DMS 273 (cell line): ENCODE results near the gene HNRNPA1L2.
A peak's percentile ranks its signal among the peaks of the same experiment; 100 is the strongest.
"Not testable (repeated sequence)": the region's sequence is repeated elsewhere in the genome, so short reads cannot be mapped to it uniquely, and the experiment has no call there.

Experiments used
- DNase-seq: peaks from one replicate; lab custom pipeline; 2025; ENCODE audit not compliant: unreplicated experiment; lab: John Stamatoyannopoulos, UW

Gene HNRNPA1L2

GRCh38 chr13:52644108-52644507 is 1.9 kb downstream of the HNRNPA1L2 start:
- DNase-seq = peak; percentile 76

GRCh38 chr13:52646967-52647366 is 4.7 kb downstream of the HNRNPA1L2 start:
- no peak for DNase-seq

GRCh38 chr13:52650731-52651130 is 8.5 kb downstream of the HNRNPA1L2 start:
- DNase-seq = no peak

GRCh38 chr13:52651897-52652195 is 9.6 kb downstream of the HNRNPA1L2 start:
- DNase-seq = peak; percentile 85

- DNase-seq = peak; percentile 97
Measured at GRCh38 chr13:52652196-52652979, 10.2 kb downstream of the HNRNPA1L2 start, which contains the start of gene SUGT1. Gene SUGT1 (plus strand): TSS chr13:52652836. CDS start chr13:52652921, 85 bp downstream.

- no peak for DNase-seq
Measured at GRCh38 chr13:52652980-52653303, 10.7 kb downstream of the HNRNPA1L2 start.

GRCh38 chr13:52659340-52659739 is 17.1 kb downstream of the HNRNPA1L2 start:
- no peak for DNase-seq

GRCh38 chr13:52664272-52664671 is 22.0 kb downstream of the HNRNPA1L2 start:
- DNase-seq = no peak

- peak; percentile 18 for DNase-seq
Measured at GRCh38 chr13:52665325-52665724, 23.1 kb downstream of the HNRNPA1L2 start.

- no peak for DNase-seq
Measured at GRCh38 chr13:52669677-52670076, 27.4 kb downstream of the HNRNPA1L2 start.

- DNase-seq = no peak
Measured at GRCh38 chr13:52670726-52671125, 28.5 kb downstream of the HNRNPA1L2 start.

- DNase-seq = no peak
Measured at GRCh38 chr13:52673465-52673864, 31.2 kb downstream of the HNRNPA1L2 start.

GRCh38 chr13:52677823-52678222 is 35.6 kb downstream of the HNRNPA1L2 start:
- no peak for DNase-seq

GRCh38 chr13:52685806-52686205 is 43.6 kb downstream of the HNRNPA1L2 start:
- DNase-seq = not testable (repeated sequence)

- no peak for DNase-seq
Measured at GRCh38 chr13:52686376-52686775, 44.1 kb downstream of the HNRNPA1L2 start.
